Endothelial cell (in vitro differentiated cells): ENCODE results near the gene RTN4R. TPM values are rescaled to one million over a fixed set of nuclear protein-coding genes. Genes with fewer than 3 reads are reported as not detected.
"Not testable (repeated sequence)": the region's sequence is repeated elsewhere in the genome, so short reads cannot be mapped to it uniquely, and the experiment has no call there.

ENCODE experiments used
- DNase-seq: peaks from one replicate; pipeline ENCODE4 v3.0.0; 2021; ENCODE audit warnings: low spot score
- H3K27ac Mint-ChIP-seq: one replicate; pipeline ENCODE4 v1.8.0; 2021; ENCODE audit warnings: mixed read lengths, inconsistent platforms; ENCODE audit not compliant: unreplicated experiment
- H3K27me3 Mint-ChIP-seq: one replicate; pipeline ENCODE4 v1.8.0; 2021; ENCODE audit warnings: mild to moderate bottlenecking, moderate library complexity, mixed read lengths, inconsistent platforms; ENCODE audit not compliant: unreplicated experiment
- H3K36me3 Mint-ChIP-seq: one replicate; pipeline ENCODE4 v1.8.0; 2021; ENCODE audit warnings: mild to moderate bottlenecking, low read depth, mixed read lengths, inconsistent platforms; ENCODE audit not compliant: unreplicated experiment
- H3K4me1 Mint-ChIP-seq: one replicate; pipeline ENCODE4 v1.8.0; 2021; ENCODE audit warnings: mild to moderate bottlenecking, mixed read lengths, inconsistent platforms; ENCODE audit not compliant: unreplicated experiment
- H3K4me3 Mint-ChIP-seq: one replicate; pipeline ENCODE4 v1.8.0; 2021; ENCODE audit warnings: mild to moderate bottlenecking, mixed read lengths, inconsistent platforms; ENCODE audit not compliant: unreplicated experiment
- H3K9me3 Mint-ChIP-seq: one replicate; pipeline ENCODE4 v1.8.0; 2021; ENCODE audit warnings: mixed read lengths, inconsistent platforms; ENCODE audit not compliant: unreplicated experiment
- total RNA-seq: library from RNA; stranded (reverse); fragmentation: NEBNext Ultra II Directional; extraction: Animal tissue kit (Norgen Biotek cat#: 25700); gene quantifications from one replicate; pipeline ENCODE4 v1.2.1, GENCODE V29; 2021; ENCODE audit not compliant: unreplicated experiment
- TF ChIP-seq, protein P1 (sequence below): fragments of 200-600 bp; sonication (generic); IDR thresholded peaks from one replicate; pipeline ENCODE4 v1.5.0; 2021; ENCODE audit warnings: antibody characterized with exemption; ENCODE audit not compliant: unreplicated experiment

The RTN4R gene
- total RNA-seq, 1 donor from 2014 or later: 19.0 TPM

DNA sequence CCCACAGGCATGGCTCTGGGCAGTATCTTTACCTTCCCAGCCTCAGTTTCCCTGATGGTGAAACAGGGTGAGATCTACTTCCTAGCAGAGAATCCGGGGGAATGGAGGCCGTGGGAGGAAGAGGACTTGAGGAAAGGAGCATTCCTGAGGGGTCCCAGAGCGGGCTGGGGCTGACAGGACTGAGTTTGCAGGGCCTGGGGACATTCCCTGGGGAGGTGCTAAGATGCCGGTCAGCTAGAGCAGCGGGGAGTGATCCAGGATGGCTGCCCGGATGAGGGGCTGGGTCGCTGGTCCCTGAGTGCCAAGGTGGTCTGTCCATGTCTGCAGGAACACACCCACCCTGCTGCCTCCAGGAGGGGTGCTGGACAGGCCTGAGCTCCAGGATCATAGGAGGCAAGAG, 8.3 kb upstream of the RTN4R start:
- TF ChIP-seq, protein P1, sequence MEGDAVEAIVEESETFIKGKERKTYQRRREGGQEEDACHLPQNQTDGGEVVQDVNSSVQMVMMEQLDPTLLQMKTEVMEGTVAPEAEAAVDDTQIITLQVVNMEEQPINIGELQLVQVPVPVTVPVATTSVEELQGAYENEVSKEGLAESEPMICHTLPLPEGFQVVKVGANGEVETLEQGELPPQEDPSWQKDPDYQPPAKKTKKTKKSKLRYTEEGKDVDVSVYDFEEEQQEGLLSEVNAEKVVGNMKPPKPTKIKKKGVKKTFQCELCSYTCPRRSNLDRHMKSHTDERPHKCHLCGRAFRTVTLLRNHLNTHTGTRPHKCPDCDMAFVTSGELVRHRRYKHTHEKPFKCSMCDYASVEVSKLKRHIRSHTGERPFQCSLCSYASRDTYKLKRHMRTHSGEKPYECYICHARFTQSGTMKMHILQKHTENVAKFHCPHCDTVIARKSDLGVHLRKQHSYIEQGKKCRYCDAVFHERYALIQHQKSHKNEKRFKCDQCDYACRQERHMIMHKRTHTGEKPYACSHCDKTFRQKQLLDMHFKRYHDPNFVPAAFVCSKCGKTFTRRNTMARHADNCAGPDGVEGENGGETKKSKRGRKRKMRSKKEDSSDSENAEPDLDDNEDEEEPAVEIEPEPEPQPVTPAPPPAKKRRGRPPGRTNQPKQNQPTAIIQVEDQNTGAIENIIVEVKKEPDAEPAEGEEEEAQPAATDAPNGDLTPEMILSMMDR: no peak
- Mint-ChIP-seq H3K27me3 (peaks cover 7% of the 10 kb centered on the region), H3K4me1 (no peaks in the 10 kb centered on the region), H3K36me3 (no peaks in the 10 kb centered on the region), H3K27ac (no peak overlapping the region), H3K4me3 (no peak overlapping the region), H3K9me3 (no peaks in the 10 kb centered on the region)
- no peak for DNase-seq

DNA sequence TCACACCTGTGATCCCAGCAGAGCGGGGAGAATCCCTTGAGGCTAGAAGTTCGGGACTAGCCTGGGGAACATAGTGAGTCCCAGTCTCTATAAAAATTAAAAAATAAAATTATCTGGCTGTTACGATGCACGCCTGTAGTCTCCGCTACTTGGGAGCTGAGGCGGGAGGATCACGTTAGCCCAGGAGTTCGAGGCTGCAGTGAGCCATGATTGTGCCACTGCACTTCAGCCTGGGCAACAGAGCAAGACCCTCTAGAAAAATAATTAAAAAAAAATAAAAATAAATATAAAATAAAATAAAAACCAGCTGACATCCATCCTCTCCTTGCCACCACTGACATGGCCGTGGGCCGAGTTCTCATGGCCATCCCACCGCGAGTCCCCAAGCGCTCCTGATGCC, 7.7 kb upstream of the RTN4R start:
- Mint-ChIP-seq H3K27me3 (peaks cover 10% of the 10 kb centered on the region), H3K9me3 (no peaks in the 10 kb centered on the region), H3K4me3 (no peak overlapping the region), H3K4me1 (no peaks in the 10 kb centered on the region), H3K36me3 (no peaks in the 10 kb centered on the region), H3K27ac (no peak overlapping the region)
- TF ChIP-seq, protein P1: no peak
- DNase-seq: no peak

DNA sequence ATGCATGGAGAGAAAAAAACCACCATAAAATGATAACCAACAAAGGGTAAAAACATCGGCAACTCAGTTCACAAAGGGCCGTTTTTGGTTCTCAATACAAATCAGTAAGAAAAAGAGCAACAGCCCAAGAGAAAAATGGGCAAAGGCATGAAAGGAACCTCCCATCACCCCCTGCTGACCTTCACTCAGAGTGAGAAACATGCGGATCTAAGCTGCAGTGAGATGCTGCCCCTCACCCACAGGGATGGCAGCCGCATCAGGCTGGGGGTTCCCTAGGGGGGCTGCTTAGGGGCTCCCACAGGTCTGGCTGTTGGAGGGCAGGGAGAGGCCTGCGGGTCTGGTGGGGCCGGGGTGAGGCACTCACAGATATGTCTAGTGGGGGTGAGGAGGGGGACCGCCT, 7.2 kb upstream of the RTN4R start:
- not testable (repeated sequence) for H3K4me1 Mint-ChIP-seq, H3K27me3 Mint-ChIP-seq, H3K9me3 Mint-ChIP-seq, H3K4me3 Mint-ChIP-seq, H3K36me3 Mint-ChIP-seq, H3K27ac Mint-ChIP-seq, DNase-seq

DNA sequence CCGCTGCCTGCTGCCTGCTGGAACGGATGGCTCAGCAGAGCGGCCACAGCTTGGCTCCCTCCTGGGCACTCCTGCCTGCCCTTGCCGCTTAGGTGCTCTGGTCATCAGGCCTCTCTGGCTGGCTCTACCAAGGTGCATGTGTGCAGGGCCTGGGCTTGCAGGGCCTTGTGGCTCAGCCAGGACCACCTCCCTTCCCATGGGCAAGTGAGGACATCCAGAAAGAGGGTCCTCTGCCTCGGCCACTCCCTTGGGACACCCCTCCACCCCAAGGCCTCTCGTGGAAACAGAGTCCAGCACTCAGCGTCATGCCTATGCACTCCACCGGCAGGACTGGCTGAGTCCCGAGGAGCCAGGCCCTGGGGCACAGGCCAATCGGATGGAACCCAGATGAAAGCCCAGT, 6.3 kb upstream of the RTN4R start:
- not testable (repeated sequence) for H3K4me1 Mint-ChIP-seq, H3K27me3 Mint-ChIP-seq, H3K4me3 Mint-ChIP-seq, H3K9me3 Mint-ChIP-seq, H3K36me3 Mint-ChIP-seq, DNase-seq, H3K27ac Mint-ChIP-seq

DNA sequence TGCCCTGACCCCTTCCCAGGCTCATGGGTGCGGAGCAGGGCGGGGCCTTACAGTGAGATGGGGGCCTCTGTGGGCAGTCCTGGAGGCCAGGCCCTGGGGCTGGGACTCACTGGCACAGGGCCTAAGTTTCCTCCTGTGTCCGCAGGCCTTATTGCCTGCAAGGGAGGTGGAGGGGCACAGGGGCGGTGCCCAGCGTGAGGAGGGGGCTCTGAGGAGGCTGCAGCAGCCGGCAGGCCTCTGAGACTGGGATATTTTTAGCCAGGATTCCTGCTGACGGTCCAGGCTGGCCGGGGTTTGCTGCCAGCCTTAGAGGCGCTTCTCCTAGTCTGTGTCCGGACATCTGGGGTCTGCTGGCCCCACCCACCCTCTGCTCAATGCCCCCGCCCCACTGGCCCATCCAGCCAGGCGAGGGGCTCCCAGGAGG, 5.7 kb upstream of the RTN4R start:
- H3K4me3 Mint-ChIP-seq: no peak overlapping the region
- TF ChIP-seq, protein P1: no peak
- no peaks in the 10 kb centered on the region for H3K36me3 Mint-ChIP-seq
- no peaks in the 10 kb centered on the region for H3K4me1 Mint-ChIP-seq
- H3K27me3 Mint-ChIP-seq: peaks cover 10% of the 10 kb centered on the region
- H3K9me3 Mint-ChIP-seq: no peaks in the 10 kb centered on the region
- no peak for DNase-seq
- H3K27ac Mint-ChIP-seq: no peak overlapping the region

DNA sequence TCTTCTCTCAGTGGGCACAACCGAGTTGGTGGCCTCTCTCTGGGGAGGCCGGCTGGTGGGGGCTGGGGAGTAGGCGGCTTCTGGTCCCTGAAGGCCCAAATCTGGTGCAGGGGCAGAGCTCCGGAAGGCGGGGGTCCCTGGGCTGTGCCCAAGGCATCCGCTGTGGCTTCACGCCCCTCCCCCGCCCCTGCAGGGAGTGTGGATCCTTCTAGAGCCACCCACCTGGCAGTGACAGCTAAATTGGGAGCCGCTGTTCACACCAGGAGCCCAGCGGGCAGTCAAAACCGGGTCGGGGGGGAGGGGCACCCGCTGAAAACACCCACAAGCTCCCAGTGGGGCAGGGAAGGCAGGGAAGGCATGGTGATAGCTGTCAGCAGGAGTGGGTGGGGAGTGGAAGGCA, 4.6 kb upstream of the RTN4R start:
- Mint-ChIP-seq H3K4me3 (no peak overlapping the region), H3K27me3 (peaks cover 10% of the 10 kb centered on the region), H3K27ac (no peak overlapping the region), H3K36me3 (no peaks in the 10 kb centered on the region), H3K4me1 (no peaks in the 10 kb centered on the region), H3K9me3 (no peaks in the 10 kb centered on the region)
- TF ChIP-seq, protein P1: no peak
- DNase-seq: no peak
